Measurements from ENCODE around the gene MTHFD2.

The MTHFD2 gene

GRCh38 chr2:74261204-74261864, 62.9 kb downstream of the MTHFD2 start:
- no peak for DNase-seq (ENCODE audit: low read depth in 2 of 3, low spot score in 2 of 3)

- no peak for DNase-seq (ENCODE audit: low read depth in 2 of 3, low spot score in 2 of 3)
Observed at GRCh38 chr2:74262681-74263080, 64.3 kb downstream of the MTHFD2 start.

- DNase-seq (ENCODE audit: low read depth in 2 of 3, low spot score in 2 of 3), result no peak
Observed at GRCh38 chr2:74264281-74264680, 65.9 kb downstream of the MTHFD2 start.

- peak in 1 of 3 experiments; percentile 21 for DNase-seq (ENCODE audit: low read depth in 2 of 3, low spot score in 2 of 3)
Observed at GRCh38 chr2:74267068-74267467, 68.7 kb downstream of the MTHFD2 start.

Data from activated CD8-positive, alpha-beta memory T cell treated with anti-CD3 and anti-CD28 coated beads for 48 hours (primary cell).